Hematopoietic multipotent progenitor cell (in vitro differentiated cells): ENCODE data around the gene NEU3. TPM values are rescaled to one million over a fixed set of nuclear protein-coding genes. Genes with fewer than 3 reads are reported as not detected.
"Not testable (repeated sequence)": the region's sequence is repeated elsewhere in the genome, so short reads cannot be mapped to it uniquely, and the experiment has no call there.

Source experiments
- DNase-seq, 3 donors: peaks; one replicate each; pipeline ENCODE4 v3.0.0-alpha.2; 2011 to 2015; ENCODE audit warnings: low read depth in 2 of 3, low spot score in 2 of 3
- total RNA-seq: library from RNA; depleted of rRNA; stranded (reverse); fragments of >200 nt; gene quantifications from one replicate; pipeline ENCODE4 v1.2.3, GENCODE V29; 2012

The NEU3 gene, protein sequence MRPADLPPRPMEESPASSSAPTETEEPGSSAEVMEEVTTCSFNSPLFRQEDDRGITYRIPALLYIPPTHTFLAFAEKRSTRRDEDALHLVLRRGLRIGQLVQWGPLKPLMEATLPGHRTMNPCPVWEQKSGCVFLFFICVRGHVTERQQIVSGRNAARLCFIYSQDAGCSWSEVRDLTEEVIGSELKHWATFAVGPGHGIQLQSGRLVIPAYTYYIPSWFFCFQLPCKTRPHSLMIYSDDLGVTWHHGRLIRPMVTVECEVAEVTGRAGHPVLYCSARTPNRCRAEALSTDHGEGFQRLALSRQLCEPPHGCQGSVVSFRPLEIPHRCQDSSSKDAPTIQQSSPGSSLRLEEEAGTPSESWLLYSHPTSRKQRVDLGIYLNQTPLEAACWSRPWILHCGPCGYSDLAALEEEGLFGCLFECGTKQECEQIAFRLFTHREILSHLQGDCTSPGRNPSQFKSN
- total RNA-seq = 39.0 TPM

DNA sequence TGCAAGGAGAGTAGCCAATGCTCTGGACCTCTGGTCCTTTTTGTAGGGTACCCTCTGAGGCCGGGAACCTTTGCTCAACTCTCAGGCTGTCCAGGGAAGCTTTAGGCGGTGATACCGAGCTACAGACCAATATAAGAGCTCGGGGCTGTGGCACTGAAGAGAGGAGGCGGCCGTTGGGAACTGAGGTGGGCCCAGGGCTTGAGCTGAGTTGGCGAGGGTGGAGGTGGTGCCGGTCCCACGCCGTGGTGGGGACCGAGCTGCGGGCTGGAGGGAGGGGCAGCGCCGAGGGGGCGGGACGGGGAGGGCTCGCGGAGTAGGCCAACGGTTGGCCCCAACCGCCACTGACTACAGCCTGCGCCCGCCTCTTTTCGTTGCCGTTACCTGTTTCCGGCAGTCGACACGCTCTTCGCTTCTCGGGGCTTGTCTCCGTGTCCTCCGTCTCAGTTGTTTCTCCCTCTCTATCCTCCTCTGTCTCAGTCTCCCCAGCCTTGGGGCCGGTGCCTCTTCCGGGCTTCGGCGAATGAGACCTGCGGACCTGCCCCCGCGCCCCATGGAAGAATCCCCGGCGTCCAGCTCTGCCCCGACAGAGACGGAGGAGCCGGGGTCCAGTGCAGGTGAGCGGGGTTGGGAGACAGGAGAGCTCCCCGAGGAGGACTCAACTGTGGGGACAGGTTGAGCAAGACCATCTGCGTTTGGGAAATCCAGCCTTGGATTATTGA lies at the start of gene NEU3:
Gene NEU3, plus strand, starts transcription at position 393 of the 719 bp plus-strand sequence. Its CDS starts 128 bp downstream, at position 521.
- DNase-seq = peak; percentile 54 to 88 (median 84)

DNA sequence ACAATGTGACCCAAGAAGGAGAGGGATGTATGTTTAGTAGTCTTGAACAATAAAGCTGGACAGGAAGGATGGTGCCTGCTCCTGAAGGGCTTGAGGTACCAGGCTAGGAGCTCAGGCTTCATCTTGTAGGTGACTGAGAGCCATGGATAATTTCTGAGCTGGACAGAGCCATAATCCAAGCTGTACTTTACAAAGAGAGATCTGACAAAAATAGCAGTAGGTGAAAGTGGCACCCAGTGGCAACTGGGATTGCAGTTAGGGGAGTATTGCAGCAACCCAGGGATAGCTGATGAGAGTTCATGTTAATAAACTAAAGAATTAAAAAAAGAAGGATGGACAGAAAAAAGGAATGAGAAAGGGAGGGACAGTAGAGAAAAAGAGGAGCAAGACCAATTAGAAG lies 47.2 kb upstream of the NEU3 start:
- no peak for DNase-seq

DNA sequence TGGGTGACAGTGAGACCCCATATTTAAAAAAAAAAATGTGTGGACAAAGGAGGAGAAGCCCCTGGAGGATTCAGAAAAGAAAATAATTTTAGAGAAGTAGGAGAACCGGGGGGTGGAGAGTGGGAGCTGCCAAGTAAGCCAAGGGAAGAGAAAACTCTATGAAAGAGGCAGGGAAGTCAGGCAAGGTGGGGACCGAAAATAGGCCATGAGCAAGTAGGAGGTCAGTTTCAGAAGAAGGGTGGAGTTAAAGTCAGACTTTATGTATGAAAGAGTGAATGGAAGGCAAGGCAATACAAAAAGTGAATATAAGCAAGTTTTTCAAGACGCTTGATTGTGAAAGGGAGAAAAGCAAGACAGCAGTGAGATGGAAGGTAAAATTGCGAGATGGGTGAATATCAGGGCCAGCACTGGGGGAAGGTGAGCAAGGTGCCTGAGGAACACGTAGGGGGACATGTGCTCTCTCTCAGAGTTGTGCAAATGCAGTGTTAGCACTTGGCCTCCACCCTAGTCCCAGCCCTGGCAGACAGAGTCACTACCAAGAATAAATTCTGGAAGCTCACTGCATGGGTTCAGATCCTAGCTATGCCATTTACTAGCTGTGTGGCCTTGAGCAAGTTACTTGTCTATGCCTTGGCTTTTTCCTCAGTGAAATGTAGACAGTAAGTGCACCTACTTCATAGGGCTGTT lies 46.5 kb upstream of the NEU3 start:
- DNase-seq = no peak

DNA sequence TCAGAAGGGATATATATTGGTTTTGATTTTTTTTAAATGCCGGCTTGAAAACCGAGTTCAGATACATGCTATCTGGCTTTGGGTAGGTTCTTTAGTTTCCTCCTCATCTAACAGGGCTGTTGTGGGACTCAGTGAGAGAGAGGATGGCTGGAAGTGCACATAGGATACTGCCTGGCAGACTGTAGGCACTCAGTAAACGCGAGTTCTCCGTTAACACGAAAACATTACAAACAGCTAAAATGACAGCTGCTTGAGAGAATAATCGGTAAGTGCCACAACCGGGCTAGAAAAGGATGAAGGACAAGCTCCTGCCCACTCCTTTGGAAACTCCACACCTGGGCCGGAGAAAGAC lies 40.2 kb upstream of the NEU3 start:
- peak in 1 of 3 donors; percentile 8 for DNase-seq

DNA sequence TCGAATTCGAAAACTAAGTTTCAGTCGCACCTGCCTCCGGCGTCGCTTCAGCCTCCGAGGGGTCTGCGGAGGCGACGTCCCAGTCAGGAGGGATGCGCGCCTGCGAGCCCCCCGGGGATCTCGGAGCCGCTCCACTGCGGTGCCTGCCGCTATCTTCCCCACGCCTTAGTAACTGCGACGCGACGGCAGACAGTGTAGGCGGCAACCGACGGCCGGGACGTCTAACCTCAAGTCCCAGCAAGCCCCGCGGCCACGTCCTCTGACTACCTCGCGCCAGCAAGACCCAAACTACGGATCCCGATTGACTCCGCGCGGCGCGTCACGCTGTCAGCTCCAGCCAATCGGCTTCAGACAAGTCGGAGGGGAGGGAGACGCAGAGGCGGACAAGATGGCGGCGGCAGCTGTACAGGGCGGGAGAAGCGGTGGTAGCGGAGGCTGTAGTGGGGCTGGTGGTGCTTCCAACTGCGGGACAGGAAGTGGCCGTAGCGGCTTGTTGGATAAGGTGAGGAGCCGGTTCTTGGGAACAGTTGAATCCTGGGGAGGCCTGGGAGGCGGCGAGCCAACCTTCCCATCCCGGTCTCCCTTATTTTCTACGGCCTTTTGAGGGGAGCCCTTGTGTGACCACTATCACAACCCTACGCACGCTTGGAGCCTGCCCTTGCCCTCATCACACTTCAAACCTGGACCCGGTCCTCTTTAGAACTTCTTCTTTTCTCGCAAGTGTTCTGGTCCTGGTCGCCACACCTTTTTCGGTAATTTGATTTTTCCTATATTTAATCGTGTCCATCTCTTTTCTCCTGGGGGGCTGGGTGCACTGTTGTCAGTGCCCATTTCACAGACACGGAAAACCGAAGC lies 39.6 kb upstream of the NEU3 start, which contains the start of the genes SPCS2 and XRRA1:
Gene SPCS2, plus strand, starts transcription at position 369 of the 855 bp plus-strand sequence. Its CDS starts 20 bp downstream, at position 389.
Gene XRRA1, minus strand, starts transcription at position 194 of the 855 bp plus-strand sequence. CDS start 8,213 bp downstream, outside the sequence.
- peak; percentile 90 to 98 (median 98) for DNase-seq

DNA sequence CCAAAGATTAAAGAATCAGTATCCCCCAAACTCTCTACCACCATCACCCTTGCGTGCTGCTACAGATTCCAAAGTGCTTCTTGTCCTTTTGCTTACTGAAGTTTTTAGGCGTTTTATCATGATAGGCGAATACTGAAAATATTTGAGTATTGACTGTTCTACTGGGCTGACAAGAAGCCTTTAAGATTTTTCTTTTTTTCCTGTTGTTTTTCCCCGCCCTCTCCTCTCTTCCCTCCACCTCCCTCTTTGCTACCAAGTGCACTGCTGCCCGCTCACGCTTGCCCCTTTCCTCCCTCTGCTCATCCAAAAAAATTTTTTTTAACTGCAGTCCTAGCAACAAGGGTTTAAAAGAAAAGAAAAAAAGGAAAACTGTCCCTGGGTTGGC lies 39.0 kb upstream of the NEU3 start:
- DNase-seq = peak in 1 of 3 donors; percentile 2

DNA sequence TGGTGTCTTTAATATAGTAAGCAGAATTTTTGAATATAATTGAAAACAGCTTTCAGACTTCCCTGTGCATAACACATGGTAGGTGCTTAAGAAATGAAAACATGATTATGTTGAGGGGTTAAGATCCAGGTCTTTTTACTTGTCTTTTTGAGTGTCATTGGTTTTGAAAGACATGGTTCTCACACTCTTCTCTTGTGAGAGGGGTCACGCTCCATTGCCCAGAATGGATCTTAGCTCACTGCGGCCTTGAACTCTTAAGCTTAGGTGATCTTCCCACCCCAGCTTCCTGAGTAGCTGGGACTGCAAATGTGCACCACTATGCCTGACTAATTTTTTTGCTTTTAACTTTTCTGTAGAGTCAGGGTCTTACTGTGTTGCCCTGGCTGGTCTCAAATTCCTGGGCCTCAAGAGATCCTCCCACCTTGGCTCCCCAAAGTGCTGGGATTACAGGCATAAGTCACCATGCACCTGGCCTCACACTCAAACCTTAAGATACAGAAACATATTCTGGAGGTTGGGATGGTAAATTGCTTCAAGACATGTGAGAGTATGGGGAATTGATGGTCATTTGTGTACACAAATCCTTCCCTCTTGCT lies 38.3 kb upstream of the NEU3 start:
- no peak for DNase-seq

DNA sequence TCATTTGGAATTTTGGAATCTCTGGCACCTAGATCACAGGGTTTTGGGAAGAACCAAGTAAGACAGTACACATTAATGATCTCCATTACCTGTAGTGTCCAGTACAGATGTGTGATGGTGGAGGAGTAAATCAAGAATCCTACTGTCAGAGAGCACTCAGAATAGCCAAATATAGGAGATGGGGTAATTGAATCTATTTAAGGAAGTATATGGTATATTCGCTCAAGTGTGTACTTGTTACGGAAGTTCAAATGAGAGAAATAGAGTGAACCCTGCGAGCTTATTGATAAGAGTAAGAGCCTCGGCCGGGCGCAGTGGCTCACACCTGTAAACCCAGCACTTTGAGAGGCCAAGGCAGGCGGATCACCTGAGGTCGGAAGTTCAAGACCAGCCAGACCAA lies 37.5 kb upstream of the NEU3 start:
- DNase-seq = no peak

DNA sequence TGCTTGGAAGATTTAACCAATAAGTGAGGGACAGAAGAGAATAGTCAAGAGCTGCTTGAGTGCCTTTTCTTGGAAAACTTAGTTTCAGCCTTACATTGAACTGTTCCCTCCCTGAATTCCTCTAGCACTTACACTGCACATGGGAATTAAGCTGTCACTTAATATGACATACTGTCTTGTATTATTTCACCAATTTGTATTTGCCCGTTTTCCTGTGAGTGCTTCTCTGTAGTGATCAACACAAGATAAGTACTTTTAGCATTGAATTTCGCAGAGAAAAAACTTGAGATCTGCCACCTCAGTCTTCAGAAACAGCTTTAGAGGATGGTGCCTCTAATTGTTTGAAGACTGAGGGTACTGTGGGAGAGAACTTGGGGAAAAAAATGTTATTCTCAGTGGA lies 36.0 kb upstream of the NEU3 start:
- no peak for DNase-seq

DNA sequence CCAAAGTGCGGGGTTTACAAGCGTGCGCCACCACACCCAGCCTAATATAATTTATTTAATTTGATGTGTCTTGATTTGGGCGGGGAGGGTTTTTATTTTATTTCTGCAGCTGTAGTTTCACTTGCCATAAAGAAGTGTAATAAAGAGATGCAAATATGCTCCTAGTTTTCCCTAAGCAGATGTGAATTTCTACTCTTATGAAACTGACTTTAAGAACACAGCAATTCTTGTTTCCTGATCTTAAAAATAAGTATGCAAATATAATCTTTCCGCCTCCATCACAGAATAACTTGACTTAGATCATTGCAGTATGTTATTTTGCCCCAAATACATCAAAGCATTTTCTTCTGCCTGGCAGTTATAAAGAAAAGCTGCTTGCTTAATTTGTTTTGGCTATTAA lies 35.3 kb upstream of the NEU3 start:
- DNase-seq = no peak

DNA sequence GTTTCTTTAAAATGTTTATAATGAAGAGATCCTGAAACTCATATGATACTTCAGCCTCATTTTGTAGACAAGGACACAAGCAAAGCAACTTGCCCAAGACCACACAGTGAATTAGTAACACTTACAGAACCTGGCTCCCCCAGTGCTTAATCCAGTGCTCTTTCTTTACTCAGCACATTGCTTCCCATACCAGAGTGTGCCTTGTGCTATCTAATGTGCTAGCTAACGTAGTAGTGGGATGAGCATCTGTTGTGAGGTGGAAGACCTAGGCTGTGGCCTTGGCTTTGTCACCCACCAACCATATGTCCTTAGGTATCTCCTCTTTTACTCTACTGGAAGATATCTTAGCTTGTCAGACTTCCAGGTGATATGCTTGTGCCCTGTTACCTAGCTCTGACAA lies 34.5 kb upstream of the NEU3 start:
- DNase-seq = no peak

DNA sequence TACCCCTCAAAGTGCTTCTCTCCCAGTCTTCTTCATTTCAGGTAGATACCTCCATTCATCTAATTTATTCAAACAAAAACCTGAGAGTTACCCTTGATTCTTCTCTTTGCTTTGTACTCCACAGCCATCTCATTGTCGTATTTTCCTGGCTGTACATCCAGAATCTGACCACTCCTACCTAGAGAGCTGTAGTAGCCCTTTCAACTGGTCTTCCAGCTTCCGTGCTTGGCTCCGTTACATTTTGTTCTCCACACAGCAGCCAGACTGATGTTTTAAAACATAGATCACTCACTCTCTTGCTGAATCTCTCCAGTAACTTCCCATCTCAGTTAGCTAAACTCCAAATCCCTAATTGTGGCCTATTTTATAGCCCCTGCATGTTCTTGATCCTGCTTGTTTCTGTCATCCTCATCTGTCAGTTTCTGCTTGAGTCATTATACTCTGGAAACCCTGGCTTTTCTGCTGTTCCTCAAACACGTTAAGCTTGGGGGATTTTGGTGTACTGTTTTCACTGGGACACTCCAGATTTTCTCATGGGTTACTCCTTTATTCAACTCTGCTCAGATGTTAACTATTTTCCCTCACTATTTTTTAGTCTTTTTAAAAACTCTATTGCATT lies 32.2 kb upstream of the NEU3 start:
- DNase-seq = no peak

DNA sequence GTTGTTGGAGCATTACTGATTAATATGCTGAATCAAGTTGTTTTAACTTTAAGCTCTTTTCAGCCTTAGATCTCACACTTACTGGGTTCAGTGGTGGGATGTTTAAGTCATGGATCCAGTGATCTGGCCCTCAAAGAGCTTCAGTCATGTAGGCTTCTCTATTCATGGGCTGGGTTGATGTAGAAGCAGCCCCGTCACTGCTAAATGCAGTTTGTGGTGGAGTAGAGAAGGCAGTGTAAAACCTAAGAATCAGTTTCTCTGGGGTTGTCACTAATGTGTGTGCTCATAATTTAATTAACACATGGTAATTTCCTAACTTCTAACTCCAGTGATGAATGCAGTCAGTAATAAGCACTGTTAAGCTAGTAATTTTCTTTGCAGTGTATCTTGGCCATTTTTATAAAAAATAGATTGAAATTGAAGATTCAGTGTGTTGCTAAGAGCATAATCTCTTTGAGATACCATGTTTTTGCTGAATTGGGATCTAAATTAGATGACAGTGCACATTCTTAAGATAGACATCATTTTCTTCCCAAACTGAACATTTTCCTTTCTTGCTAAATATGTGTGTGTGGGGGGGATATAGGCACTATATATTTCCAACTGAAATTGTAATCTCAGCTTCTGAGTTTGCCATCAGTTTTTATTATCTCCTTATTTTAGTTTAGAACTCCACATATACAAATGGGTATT lies 30.6 kb upstream of the NEU3 start:
- no peak for DNase-seq

DNA sequence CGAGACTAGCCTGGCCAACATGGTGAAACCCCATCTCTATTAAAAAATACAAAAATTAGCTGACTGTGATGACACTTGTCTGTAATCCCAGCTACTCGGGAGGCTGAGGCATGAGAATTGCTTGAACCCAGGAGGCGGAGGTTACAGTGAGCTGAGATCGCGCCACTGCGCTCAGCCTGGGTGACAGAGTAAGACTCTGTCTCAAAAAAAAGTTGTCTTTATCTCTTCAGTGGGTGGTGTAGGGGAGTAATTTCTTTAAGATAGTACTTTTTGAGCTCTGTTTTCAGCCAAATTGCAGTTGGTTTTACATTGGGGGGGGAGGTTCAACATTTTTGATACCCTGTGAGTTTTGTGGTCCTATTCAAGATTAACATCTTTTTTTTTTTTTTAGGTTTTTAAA lies 28.6 kb upstream of the NEU3 start:
- DNase-seq = not testable (repeated sequence)

DNA sequence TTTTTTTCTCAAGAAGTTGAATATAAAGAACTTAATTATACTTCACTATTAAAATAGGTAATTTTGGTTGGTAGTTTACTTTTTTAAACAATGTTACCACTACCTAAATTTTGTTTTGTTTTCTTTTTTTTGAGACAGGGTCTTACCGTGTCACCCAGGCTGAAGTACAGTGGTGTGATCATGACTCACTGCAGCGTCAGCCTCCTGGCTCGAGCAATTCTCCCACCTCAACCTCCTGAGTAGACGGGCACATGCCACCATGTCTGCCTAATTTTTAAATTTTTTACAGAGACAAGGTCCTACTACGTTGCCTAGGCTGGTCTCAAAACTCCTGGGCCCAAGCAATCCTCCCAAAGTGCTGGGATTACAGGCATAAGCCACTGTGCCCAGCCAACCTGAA lies 22.1 kb upstream of the NEU3 start:
- no peak for DNase-seq

DNA sequence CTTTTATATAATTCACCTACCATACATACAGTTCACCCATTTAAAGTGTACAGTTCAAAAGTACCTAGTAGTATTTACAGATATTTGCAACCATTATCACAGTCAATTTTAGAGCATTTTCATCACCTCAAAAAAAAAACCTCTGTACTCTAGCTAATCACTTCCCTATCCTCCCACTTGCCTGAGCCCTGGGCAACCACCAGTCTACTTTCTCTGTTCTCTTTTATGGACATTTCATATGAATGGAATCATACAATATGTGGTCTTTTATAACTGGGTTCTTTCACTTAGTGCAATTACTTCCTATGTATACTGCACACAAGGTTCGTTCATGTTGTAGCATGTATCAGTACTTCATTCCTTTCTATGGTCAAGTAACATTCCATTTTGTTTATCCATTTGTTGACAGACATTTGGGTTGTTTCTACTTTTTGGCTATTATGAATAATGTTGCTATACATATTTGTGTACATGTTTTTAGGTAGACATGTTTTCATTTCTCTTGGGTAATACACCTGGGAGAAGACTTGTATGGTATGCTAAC lies 17.8 kb upstream of the NEU3 start:
- no peak for DNase-seq

DNA sequence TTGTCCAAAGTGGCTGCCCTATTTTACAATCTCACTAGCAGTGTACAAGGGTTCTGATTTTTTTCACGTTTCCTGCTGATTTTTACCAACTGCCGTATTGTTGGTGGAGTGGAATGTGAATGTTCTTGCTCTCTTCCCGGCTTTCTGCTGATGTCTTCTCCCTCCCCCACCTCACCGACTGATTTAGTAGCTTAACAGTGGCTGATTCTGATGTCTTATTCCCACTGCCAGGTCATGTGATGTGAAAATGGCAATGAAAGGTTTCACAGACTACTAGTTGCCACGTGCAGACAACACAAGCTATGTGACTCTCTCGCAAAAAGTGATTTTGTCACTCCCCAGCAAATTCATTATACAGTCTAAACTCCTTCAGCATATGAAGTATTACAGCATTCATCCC lies 17.3 kb upstream of the NEU3 start:
- DNase-seq = no peak

DNA sequence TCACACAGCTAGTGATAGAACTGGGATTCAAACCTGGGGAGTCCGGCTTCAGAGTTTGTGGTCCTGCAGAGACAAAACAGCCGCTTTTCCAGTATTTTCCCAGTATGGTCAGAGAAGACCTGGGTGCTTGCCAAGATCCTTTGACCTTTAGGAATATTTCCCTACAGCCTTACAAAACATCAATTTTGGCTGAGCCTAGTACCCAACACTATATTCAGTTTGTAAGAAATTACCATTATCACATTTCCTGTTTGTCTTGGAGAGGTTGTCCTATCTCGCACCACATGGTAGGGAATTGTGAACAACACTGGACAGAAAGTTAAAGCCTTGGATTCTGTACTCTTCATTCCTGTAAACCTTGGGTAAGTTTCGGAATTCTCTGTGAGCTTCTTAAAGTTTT lies 10.7 kb upstream of the NEU3 start:
- DNase-seq = no peak

DNA sequence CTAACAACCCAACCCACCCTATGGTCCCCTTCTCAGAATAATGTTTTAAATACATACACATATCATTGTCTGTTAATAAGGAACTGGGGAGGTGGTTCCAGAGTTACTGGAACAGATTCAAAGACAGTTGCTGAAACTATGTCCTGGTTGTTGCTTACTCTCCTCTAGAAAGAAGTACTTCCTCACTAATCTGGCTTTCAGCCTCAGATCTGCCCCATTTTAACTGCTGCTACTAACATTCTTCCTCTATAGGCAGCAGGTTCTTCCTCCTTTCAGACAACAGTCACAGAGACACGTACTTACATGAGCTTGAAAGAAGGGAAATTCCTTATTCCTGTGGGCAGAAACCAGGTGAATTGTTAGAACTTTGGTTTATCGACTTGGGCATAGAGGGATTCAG lies 8.1 kb upstream of the NEU3 start:
- DNase-seq = no peak
